NCI-H1105 treated with DMSO at 0.1 percent for 48 hours (cell line): ENCODE measurements around the gene APPBP2.
"Not testable (repeated sequence)": the region's sequence is repeated elsewhere in the genome, so short reads cannot be mapped to it uniquely, and the experiment has no call there.

Experiments used
- DNase-seq: peaks from one replicate; lab custom pipeline; 2025; lab: John Stamatoyannopoulos, UW

APPBP2 gene

GRCh38 chr17:60493847-60494321 is 32.2 kb downstream of the APPBP2 start:
- no peak for DNase-seq

- DNase-seq: no peak
Measured at GRCh38 chr17:60491771-60492170, 34.3 kb downstream of the APPBP2 start.

GRCh38 chr17:60490594-60490993 is 35.4 kb downstream of the APPBP2 start:
- not testable (repeated sequence) for DNase-seq

GRCh38 chr17:60481604-60482003 is 44.4 kb downstream of the APPBP2 start:
- no peak for DNase-seq

GRCh38 chr17:60473788-60474187 is 52.3 kb downstream of the APPBP2 start:
- DNase-seq: no peak

GRCh38 chr17:60472449-60472848 is 53.6 kb downstream of the APPBP2 start:
- no peak for DNase-seq

GRCh38 chr17:60471451-60471850 is 54.6 kb downstream of the APPBP2 start:
- DNase-seq: no peak

- no peak for DNase-seq
Measured at GRCh38 chr17:60468371-60468770, 57.7 kb downstream of the APPBP2 start.

- DNase-seq: no peak
Measured at GRCh38 chr17:60464343-60464742, 61.7 kb downstream of the APPBP2 start.

- DNase-seq: no peak
Measured at GRCh38 chr17:60463157-60463835, 62.7 kb downstream of the APPBP2 start.

- DNase-seq: no peak
Measured at GRCh38 chr17:60461584-60461983, 64.5 kb downstream of the APPBP2 start.

- DNase-seq: no peak
Measured at GRCh38 chr17:60457148-60457547, 68.9 kb downstream of the APPBP2 start.

- DNase-seq: no peak
Measured at GRCh38 chr17:60455378-60455777, 70.7 kb downstream of the APPBP2 start.

- DNase-seq: no peak
Measured at GRCh38 chr17:60451965-60452364, 74.1 kb downstream of the APPBP2 start.

GRCh38 chr17:60451071-60451470 is 75.0 kb downstream of the APPBP2 start:
- no peak for DNase-seq

GRCh38 chr17:60447375-60447774 is 78.7 kb downstream of the APPBP2 start:
- DNase-seq: no peak

GRCh38 chr17:60445144-60445543 is 80.9 kb downstream of the APPBP2 start:
- no peak for DNase-seq

GRCh38 chr17:60443713-60444112 is 82.3 kb downstream of the APPBP2 start:
- no peak for DNase-seq

GRCh38 chr17:60442271-60443173 is 83.5 kb downstream of the APPBP2 start:
- DNase-seq: no peak

GRCh38 chr17:60439501-60439900 is 86.5 kb downstream of the APPBP2 start:
- no peak for DNase-seq

- DNase-seq: no peak
Measured at GRCh38 chr17:60436676-60437075, 89.4 kb downstream of the APPBP2 start.

GRCh38 chr17:60435244-60436167 is 90.5 kb downstream of the APPBP2 start:
- peak; percentile 66 for DNase-seq
